ENCODE results near the gene MRPL49.

Gene MRPL49

GRCh38 chr11:65121865-65122696, at the start of gene MRPL49, which contains the start of gene FAU:
Gene MRPL49 (plus strand): TSS chr11:65122321. CDS start chr11:65122347, 26 bp downstream.
Gene FAU (minus strand): TSS chr11:65122134. CDS start chr11:65121813, 321 bp downstream.
- H3K4me3 ChIP-seq (replicated peaks; ENCODE audit: low read depth, low read length) = peak within 1 kb of the TSS; percentile 95
- peak; percentile 89 for DNase-seq (ENCODE audit: extremely low read depth, low read depth)
- no peak for TF ChIP-seq CTCF (IDR thresholded peaks at IDR 0.05; ENCODE audit: low read depth, low read length, missing control alignments)

GRCh38 chr11:65072631-65072966, 49.5 kb upstream of the MRPL49 start:
- no peak overlapping the region for H3K4me3 ChIP-seq (replicated peaks; ENCODE audit: low read depth, low read length)
- TF ChIP-seq CTCF (IDR thresholded peaks at IDR 0.05; ENCODE audit: low read depth, low read length, missing control alignments) = no peak
- DNase-seq (ENCODE audit: extremely low read depth, low read depth) = no peak

- TF ChIP-seq CTCF (IDR thresholded peaks at IDR 0.05; ENCODE audit: low read depth, low read length, missing control alignments) = no peak
- H3K4me3 ChIP-seq (replicated peaks; ENCODE audit: low read depth, low read length) = no peak overlapping the region
- DNase-seq (ENCODE audit: extremely low read depth, low read depth) = no peak
Observed at GRCh38 chr11:65077451-65077850, 44.7 kb upstream of the MRPL49 start.

GRCh38 chr11:65078151-65078550, 44.0 kb upstream of the MRPL49 start:
- no peak overlapping the region for H3K4me3 ChIP-seq (replicated peaks; ENCODE audit: low read depth, low read length)
- no peak for DNase-seq (ENCODE audit: extremely low read depth, low read depth)
- peak; percentile 66 for TF ChIP-seq CTCF (IDR thresholded peaks at IDR 0.05; ENCODE audit: low read depth, low read length, missing control alignments)

- no peak for TF ChIP-seq CTCF (IDR thresholded peaks at IDR 0.05; ENCODE audit: low read depth, low read length, missing control alignments)
- H3K4me3 ChIP-seq (replicated peaks; ENCODE audit: low read depth, low read length) = no peak overlapping the region
- no peak for DNase-seq (ENCODE audit: extremely low read depth, low read depth)
Observed at GRCh38 chr11:65078786-65079342, 43.3 kb upstream of the MRPL49 start.

- TF ChIP-seq CTCF (IDR thresholded peaks at IDR 0.05; ENCODE audit: low read depth, low read length, missing control alignments) = no peak
- DNase-seq (ENCODE audit: extremely low read depth, low read depth) = no peak
- H3K4me3 ChIP-seq (replicated peaks; ENCODE audit: low read depth, low read length) = peak overlapping the region; percentile 72
Observed at GRCh38 chr11:65083134-65083833, 38.8 kb upstream of the MRPL49 start.
